ENCODE results near the gene ACADS. TPM values are rescaled to one million over a fixed set of nuclear protein-coding genes. Genes with fewer than 3 reads are reported as not detected.

ACADS gene
- total and polyA plus RNA-seq, 9 of the 15 experiments (the other 6 are each of a cell fraction or from before 2014, with no cell fraction given): 0.06 to 20.3 (median 8.8) TPM

DNA sequence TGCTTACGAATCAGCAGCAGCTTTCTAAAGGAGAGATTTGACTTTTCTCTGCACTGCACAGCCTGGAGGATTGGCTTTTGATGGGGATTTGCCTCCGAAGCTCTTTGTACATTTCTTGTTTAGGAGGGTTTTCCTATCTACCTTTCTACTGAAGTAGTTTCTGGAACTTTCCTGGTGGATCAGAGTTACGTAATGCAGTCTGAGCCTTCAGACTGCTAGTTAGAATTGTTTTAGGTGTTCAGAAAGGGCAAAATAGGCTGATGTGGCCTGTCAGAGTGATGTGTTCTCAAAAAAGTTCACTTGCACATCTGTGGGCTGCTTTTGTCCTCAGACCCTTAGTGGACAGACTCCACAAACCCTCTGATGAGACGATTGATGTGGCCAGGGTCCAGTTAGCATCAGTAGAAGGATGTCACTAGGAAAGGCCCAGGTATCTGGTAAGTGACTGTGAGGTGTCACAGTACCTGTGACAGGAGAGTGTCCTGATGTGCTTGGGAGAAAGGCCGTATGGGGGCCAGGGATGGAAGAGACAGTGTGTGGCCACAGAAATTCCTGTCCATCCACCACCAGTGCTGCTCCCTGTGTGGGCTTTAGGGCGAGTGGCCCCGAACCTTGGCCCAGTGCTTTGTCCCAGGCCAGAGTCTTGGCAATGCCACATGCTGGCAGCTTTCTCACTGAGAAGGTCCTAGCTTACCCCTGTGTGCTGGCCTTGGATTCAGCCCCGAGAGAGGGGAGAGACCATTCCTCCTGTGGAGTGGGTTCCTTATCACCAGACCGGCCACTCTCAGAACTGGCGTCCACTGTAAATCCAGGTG is 4.4 kb upstream of the ACADS start (continued):
- TF ChIP-seq SMC3 (conservative IDR thresholded peaks at IDR 0.05; ENCODE audit: insufficient read depth, low read depth, low read length) (no peak), SETDB1 (IDR thresholded peaks at IDR 0.05; ENCODE audit: low read length) (no peak)
- TF ChIP-seq, protein P1, sequence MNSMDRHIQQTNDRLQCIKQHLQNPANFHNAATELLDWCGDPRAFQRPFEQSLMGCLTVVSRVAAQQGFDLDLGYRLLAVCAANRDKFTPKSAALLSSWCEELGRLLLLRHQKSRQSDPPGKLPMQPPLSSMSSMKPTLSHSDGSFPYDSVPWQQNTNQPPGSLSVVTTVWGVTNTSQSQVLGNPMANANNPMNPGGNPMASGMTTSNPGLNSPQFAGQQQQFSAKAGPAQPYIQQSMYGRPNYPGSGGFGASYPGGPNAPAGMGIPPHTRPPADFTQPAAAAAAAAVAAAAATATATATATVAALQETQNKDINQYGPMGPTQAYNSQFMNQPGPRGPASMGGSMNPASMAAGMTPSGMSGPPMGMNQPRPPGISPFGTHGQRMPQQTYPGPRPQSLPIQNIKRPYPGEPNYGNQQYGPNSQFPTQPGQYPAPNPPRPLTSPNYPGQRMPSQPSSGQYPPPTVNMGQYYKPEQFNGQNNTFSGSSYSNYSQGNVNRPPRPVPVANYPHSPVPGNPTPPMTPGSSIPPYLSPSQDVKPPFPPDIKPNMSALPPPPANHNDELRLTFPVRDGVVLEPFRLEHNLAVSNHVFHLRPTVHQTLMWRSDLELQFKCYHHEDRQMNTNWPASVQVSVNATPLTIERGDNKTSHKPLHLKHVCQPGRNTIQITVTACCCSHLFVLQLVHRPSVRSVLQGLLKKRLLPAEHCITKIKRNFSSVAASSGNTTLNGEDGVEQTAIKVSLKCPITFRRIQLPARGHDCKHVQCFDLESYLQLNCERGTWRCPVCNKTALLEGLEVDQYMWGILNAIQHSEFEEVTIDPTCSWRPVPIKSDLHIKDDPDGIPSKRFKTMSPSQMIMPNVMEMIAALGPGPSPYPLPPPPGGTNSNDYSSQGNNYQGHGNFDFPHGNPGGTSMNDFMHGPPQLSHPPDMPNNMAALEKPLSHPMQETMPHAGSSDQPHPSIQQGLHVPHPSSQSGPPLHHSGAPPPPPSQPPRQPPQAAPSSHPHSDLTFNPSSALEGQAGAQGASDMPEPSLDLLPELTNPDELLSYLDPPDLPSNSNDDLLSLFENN (IDR thresholded peaks at IDR 0.05; ENCODE audit: low read depth in 2 of 2, low read length in 2 of 2): no peak

DNA sequence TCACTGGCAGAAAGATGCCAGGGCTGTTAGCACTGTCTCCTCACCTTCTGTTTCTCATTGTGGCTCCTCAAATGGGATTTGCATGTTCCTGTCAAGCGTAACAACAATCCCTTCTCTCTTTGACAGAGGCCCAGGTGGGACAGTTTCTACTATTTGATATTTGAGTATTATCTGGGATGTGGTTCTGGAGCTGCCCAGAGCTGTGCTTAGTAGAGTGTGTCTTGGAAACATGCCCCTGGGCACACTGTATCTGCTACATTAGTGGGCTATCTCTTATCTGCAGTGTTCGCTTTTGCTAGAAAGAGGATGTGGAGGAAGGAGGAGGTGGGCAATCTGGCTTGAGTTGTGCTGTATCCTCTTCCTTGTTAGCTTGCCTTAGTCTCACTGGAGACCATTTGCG is 3.8 kb upstream of the ACADS start:
- 93% methylated on average over 3 of the region's 3 CpGs for WGBS (ENCODE audit: insufficient coverage, low coverage, missing lambda C conversion rate)
- in situ Hi-C loops (cut with MboI): no loop called here
- Histone ChIP-seq H3K4me1 (replicated peaks in 1 of 2; ENCODE audit: control insufficient read depth in 2 of 2, insufficient read depth in 2 of 2, low read length in 2 of 2) (peaks cover 39 to 44% of the 10 kb centered on the region in 2 experiments), H3K9me1 (ENCODE audit: control insufficient read depth, insufficient read depth, low read length) (no peaks in the 10 kb centered on the region), H3K79me2 (ENCODE audit: control insufficient read depth, insufficient read depth, low read length) (peaks cover 12% of the 10 kb centered on the region), H3K9me3 (replicated peaks; ENCODE audit: control insufficient read depth, insufficient read depth, low read depth, low read length) (no peaks in the 10 kb centered on the region), H2AFZ (ENCODE audit: low read depth, low read length) (no peak overlapping the region), H3K27ac (ENCODE audit: extremely low read depth, low read depth, low read length) (no peak overlapping the region), H3K4me2 (ENCODE audit: insufficient read depth, low read length) (no peak overlapping the region), H3K9ac (ENCODE audit: insufficient read depth in 1 of 2, low read depth in 2 of 2, low read length in 2 of 2) (no peak overlapping the region), H3K36me3 (ENCODE audit: control insufficient read depth, insufficient read depth, low read length) (peaks cover 64% of the 10 kb centered on the region), H4K20me1 (replicated peaks; ENCODE audit: control insufficient read depth, insufficient read depth, low read length) (peaks cover 8% of the 10 kb centered on the region; the same call in 1 of the 2 replicates), H3K4me3 (no peak overlapping the region), H3K27me3 (ENCODE audit: control insufficient read depth in 2 of 2, insufficient read depth in 2 of 2, low read length in 2 of 2) (no peaks in the 10 kb centered on the region)
- BruUV-seq (replicated peaks): no TSS peak
- intact Hi-C loops (cut with micrococcal nuclease): no loop called here
- FAIRE-seq: no peak
- no peak for ATAC-seq
- DNase-seq (ENCODE audit: extremely low read depth in 1 of 4, low spot score in 3 of 4): no peak
- ChIA-PET POLR2A (interaction anchor here (0.6 to 0.8 kb wide), 4 partner anchors 9 to 480 kb away, joined by 3 read pairs; partner anchors contain the start of gene RNU4-2), CTCF (ENCODE audit: low intra/inter-chr PET ratio) (no interaction called here)
- TF ChIP-seq TCF15 (CRISPR knock-in tag; IDR thresholded peaks at IDR 0.05) (no peak), SMAD4 (CRISPR knock-in tag; conservative IDR thresholded peaks at IDR 0.05) (no peak), ZNF274 (IDR thresholded peaks at IDR 0.05; ENCODE audit: borderline replicate concordance, low read depth, low read length) (no peak), FOSL1 (tag; conservative IDR thresholded peaks at IDR 0.05) (no peak), TGIF2 (CRISPR knock-in tag; IDR thresholded peaks at IDR 0.05) (no peak), FOXA1 (IDR thresholded peaks at IDR 0.05; ENCODE audit: borderline replicate concordance) (no peak), SLC30A9 (CRISPR knock-in tag; IDR thresholded peaks at IDR 0.05) (no peak), FOS (IDR thresholded peaks at IDR 0.05; ENCODE audit: extremely low read depth, insufficient read length) (no peak), HNRNPUL1 (IDR thresholded peaks at IDR 0.05; ENCODE audit: low read length) (no peak), HDAC1 (IDR thresholded peaks at IDR 0.05) (no peak)
- TF ChIP-seq, protein P2, sequence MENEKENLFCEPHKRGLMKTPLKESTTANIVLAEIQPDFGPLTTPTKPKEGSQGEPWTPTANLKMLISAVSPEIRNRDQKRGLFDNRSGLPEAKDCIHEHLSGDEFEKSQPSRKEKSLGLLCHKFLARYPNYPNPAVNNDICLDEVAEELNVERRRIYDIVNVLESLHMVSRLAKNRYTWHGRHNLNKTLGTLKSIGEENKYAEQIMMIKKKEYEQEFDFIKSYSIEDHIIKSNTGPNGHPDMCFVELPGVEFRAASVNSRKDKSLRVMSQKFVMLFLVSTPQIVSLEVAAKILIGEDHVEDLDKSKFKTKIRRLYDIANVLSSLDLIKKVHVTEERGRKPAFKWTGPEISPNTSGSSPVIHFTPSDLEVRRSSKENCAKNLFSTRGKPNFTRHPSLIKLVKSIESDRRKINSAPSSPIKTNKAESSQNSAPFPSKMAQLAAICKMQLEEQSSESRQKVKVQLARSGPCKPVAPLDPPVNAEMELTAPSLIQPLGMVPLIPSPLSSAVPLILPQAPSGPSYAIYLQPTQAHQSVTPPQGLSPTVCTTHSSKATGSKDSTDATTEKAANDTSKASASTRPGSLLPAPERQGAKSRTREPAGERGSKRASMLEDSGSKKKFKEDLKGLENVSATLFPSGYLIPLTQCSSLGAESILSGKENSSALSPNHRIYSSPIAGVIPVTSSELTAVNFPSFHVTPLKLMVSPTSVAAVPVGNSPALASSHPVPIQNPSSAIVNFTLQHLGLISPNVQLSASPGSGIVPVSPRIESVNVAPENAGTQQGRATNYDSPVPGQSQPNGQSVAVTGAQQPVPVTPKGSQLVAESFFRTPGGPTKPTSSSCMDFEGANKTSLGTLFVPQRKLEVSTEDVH (IDR thresholded peaks at IDR 0.05; ENCODE audit: low read depth, partially characterized antibody): no peak

All from K562 (cell line).